ENCODE measurements around the gene FBXW8. TPM values are rescaled to one million over a fixed set of nuclear protein-coding genes. Genes with fewer than 3 reads are reported as not detected.

The FBXW8 gene
- total RNA-seq, 4 donors from 2014 or later: 8.5 to 14.3 (median 10.6) TPM

DNA sequence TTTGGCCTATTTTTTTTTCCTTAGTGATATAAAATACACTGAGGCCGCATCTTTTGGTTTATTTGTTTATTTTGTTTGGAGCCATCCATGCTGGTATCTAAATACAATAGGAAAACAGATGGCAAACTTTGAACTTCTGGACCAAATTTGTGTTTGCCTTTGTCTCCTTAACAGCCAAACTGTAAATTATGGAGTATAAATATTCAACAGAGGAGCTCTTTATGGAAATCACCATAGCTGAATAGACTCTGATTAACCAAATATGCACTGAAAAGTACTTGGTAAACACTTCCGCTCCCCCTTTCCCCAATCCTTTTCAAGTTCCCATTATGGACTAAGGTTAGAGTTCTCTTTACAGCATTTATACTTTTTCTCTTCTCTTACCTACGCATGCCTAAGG is 107.9 kb downstream of the FBXW8 start:
- TF ChIP-seq, protein P1, sequence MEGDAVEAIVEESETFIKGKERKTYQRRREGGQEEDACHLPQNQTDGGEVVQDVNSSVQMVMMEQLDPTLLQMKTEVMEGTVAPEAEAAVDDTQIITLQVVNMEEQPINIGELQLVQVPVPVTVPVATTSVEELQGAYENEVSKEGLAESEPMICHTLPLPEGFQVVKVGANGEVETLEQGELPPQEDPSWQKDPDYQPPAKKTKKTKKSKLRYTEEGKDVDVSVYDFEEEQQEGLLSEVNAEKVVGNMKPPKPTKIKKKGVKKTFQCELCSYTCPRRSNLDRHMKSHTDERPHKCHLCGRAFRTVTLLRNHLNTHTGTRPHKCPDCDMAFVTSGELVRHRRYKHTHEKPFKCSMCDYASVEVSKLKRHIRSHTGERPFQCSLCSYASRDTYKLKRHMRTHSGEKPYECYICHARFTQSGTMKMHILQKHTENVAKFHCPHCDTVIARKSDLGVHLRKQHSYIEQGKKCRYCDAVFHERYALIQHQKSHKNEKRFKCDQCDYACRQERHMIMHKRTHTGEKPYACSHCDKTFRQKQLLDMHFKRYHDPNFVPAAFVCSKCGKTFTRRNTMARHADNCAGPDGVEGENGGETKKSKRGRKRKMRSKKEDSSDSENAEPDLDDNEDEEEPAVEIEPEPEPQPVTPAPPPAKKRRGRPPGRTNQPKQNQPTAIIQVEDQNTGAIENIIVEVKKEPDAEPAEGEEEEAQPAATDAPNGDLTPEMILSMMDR (IDR thresholded peaks at IDR 0.05; ENCODE audit: low read depth): no peak

DNA sequence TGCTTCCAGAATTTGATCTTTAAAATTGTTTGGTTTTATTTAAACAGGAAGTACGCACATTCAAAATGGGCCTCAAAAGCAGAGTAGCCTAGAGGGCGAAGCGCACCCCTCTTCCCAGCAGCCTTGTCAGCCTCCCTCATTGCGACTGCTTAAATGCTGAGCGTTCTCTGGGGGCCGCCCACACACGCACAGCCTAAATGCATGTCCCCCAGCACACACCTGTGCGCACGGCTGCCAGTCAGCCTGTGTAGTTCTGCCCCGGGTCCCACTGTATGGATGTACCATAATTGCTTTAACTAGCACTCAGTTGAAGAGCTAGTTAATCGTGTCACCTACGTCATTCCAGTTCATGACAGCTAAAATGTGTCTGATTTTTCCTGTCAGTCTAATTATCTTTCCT is 109.1 kb downstream of the FBXW8 start:
- TF ChIP-seq, protein P1 (IDR thresholded peaks at IDR 0.05; ENCODE audit: low read depth): no peak

DNA sequence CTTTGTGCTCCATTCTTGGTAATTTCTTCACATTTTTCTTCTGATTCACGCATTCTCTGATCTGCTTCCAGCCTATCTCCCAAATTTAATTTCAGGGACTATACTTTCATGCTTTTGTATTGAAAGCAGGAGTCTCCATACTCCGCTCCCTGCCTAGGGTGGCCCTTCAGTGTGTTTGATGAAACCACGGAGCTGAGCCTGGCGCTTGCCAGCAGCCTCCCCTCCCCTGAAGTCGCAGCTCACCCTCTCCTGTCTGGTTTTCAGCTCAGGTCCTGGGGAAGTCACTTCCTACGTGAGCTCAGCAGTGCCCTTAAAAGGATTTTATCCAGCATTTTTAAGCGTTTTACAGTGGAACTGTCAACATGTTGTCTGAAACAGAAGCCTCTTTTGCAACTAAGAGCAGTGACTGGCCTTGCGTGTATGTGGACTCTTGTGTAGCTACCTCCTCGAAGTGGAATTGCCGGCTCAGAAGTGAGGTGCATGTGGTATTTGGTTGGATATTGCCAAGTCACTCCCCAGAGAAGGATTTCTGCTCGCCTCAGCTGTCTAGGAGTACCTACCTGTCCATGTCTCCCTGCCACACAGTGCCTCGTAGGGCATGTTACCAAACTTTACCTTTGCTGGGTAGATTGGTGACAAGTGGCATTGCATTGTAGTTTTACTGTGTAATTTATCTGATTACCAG is 109.9 kb downstream of the FBXW8 start:
- TF ChIP-seq, protein P1 (IDR thresholded peaks at IDR 0.05; ENCODE audit: low read depth): no peak

DNA sequence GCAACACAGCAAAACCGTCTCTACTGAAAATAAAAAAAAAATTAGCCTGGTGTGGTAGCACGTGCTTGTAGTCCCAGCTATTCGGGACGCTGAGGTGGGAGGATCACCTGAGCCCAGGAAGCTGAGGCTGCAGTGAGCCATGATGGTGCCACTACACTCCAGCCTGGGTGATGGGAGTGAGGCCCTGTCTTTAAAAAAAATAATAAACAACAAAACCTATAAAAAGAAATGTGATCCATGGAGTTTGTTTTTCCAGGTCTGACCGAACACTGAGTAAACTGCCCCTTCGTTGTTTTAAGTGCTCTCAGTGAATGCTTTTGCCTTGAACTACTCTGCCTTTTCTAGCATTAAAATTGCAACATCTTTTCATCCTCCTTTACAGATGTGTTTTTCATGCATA is 111.7 kb downstream of the FBXW8 start:
- TF ChIP-seq, protein P1 (IDR thresholded peaks at IDR 0.05; ENCODE audit: low read depth): no peak

DNA sequence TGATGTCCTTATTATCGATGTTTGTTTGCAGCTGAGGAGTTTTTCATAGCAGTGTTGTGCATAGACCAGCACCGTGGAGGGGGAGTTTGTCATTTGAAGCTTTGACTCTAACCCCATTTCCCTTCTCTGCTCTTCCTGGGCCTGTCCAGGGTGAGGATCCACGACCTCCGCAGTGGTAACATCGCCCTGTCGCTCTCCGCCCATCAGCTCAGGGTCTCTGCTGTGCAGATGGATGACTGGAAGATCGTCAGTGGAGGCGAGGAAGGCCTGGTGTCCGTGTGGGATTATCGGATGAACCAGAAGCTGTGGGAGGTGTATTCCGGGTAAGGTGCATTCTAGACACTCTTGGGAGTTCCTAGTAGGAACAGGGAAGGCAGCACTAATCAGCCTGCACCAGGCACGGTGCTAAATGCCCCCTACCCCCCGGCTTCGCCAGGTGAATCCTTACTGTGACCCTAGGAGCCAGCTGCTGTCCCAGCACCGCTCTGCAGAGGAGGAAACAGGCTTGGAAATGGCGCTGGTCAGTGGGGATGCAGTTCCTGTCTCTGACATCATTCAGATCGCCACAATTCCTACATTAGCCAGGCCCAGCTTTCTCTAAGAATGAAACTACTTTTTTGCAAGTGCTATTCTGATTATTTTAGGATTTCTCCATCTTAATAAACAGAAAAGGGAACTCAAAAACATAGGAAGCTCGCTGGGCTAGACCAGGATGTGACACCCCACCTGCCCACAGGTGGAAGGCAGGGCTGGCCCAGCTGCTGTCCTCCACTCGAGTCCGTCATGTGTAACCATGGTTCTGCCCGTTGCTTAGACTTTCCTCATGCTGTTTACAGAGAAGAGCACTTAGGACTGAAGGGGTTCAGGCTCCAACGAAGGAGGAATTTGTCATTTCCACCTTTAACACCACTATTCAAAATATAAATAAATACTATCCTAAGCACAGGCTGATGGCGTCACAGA is 113.5 kb downstream of the FBXW8 start:
- TF ChIP-seq, protein P1 (IDR thresholded peaks at IDR 0.05; ENCODE audit: low read depth): no peak

DNA sequence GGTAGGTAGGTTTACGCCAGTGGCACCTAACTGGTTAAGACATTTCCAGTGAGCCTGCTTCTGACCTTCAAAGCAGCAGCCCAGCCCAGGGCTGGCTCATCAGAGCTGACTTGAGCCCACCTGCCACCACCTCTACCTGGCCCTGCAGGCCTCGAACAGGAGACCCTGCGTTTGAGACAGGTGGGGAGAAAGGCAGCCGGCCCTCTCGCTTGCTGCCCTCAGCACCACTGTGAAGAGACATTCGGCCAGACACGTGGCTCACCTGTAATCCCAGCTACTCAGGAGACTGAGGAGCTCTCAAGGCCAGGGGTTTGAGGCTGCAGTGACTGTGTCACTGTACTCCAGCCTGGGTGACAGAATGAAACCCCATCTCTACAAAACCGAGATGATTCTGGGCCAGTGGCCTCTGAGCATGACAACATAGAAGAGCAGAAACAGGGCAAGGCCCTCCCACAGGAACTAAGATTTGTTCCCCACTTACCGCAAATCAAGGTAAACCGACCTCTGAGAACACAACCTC is 114.3 kb downstream of the FBXW8 start:
- TF ChIP-seq, protein P1 (IDR thresholded peaks at IDR 0.05; ENCODE audit: low read depth): no peak
